Activated naive CD8-positive, alpha-beta T cell (primary cell): ENCODE measurements around the gene MOV10L1.

Experiments
- H3K27ac Mint-ChIP-seq: one replicate; pipeline ENCODE4 v1.8.0; 2021; ENCODE audit warnings: mixed read lengths
- H3K27me3 Mint-ChIP-seq: one replicate; pipeline ENCODE4 v1.8.0; 2021; ENCODE audit warnings: mixed read lengths
- H3K36me3 Mint-ChIP-seq: one replicate; pipeline ENCODE4 v1.8.0; 2021; ENCODE audit warnings: mixed read lengths
- H3K4me1 Mint-ChIP-seq: one replicate; pipeline ENCODE4 v1.8.0; 2021; ENCODE audit warnings: low read depth, mixed read lengths
- H3K4me3 Mint-ChIP-seq: one replicate; pipeline ENCODE4 v1.8.0; 2021; ENCODE audit warnings: mild to moderate bottlenecking, mixed read lengths
- H3K9me3 Mint-ChIP-seq: one replicate; pipeline ENCODE4 v1.8.0; 2021; ENCODE audit warnings: low read depth, mixed read lengths

MOV10L1 gene

GRCh38 chr22:50205781-50206569, 116.2 kb downstream of the MOV10L1 start:
- Mint-ChIP-seq H3K9me3 (no peaks in the 10 kb centered on the region), H3K4me3 (no peak overlapping the region), H3K4me1 (peaks cover 29% of the 10 kb centered on the region), H3K27ac (no peak overlapping the region), H3K36me3 (no peaks in the 10 kb centered on the region), H3K27me3 (no peaks in the 10 kb centered on the region)

- peaks cover 33% of the 10 kb centered on the region for H3K4me1 Mint-ChIP-seq
- H3K4me3 Mint-ChIP-seq, result no peak overlapping the region
- H3K36me3 Mint-ChIP-seq, result no peaks in the 10 kb centered on the region
- H3K27me3 Mint-ChIP-seq, result no peaks in the 10 kb centered on the region
- no peak overlapping the region for H3K27ac Mint-ChIP-seq
- no peaks in the 10 kb centered on the region for H3K9me3 Mint-ChIP-seq
These were observed 116.8 kb downstream of the MOV10L1 start for GRCh38 chr22:50206599-50206998.

- Mint-ChIP-seq H3K4me3 (no peak overlapping the region), H3K36me3 (peaks cover 2% of the 10 kb centered on the region), H3K4me1 (peaks cover 29% of the 10 kb centered on the region), H3K27ac (no peak overlapping the region), H3K9me3 (no peaks in the 10 kb centered on the region), H3K27me3 (no peaks in the 10 kb centered on the region)
These were observed 117.8 kb downstream of the MOV10L1 start for GRCh38 chr22:50207383-50208140.

GRCh38 chr22:50208430-50208938, 118.7 kb downstream of the MOV10L1 start:
- Mint-ChIP-seq H3K9me3 (no peaks in the 10 kb centered on the region), H3K4me3 (no peak overlapping the region), H3K27me3 (no peaks in the 10 kb centered on the region), H3K27ac (no peak overlapping the region), H3K4me1 (peaks cover 29% of the 10 kb centered on the region), H3K36me3 (peaks cover 2% of the 10 kb centered on the region)

GRCh38 chr22:50208939-50209892, 119.4 kb downstream of the MOV10L1 start:
- H3K36me3 Mint-ChIP-seq, result peaks cover 2% of the 10 kb centered on the region
- H3K4me3 Mint-ChIP-seq, result no peak overlapping the region
- no peaks in the 10 kb centered on the region for H3K27me3 Mint-ChIP-seq
- H3K27ac Mint-ChIP-seq, result peak overlapping the region; percentile 85
- H3K9me3 Mint-ChIP-seq, result no peaks in the 10 kb centered on the region
- H3K4me1 Mint-ChIP-seq, result peaks cover 28% of the 10 kb centered on the region

- H3K4me1 Mint-ChIP-seq, result peaks cover 27% of the 10 kb centered on the region
- H3K36me3 Mint-ChIP-seq, result peaks cover 2% of the 10 kb centered on the region
- no peaks in the 10 kb centered on the region for H3K27me3 Mint-ChIP-seq
- peak overlapping the region; percentile 85 for H3K27ac Mint-ChIP-seq
- no peaks in the 10 kb centered on the region for H3K9me3 Mint-ChIP-seq
- H3K4me3 Mint-ChIP-seq, result no peak overlapping the region
These were observed 120.1 kb downstream of the MOV10L1 start for GRCh38 chr22:50209893-50210292.

GRCh38 chr22:50210378-50211139, 120.8 kb downstream of the MOV10L1 start:
- H3K4me3 Mint-ChIP-seq, result no peak overlapping the region
- H3K4me1 Mint-ChIP-seq, result peaks cover 22% of the 10 kb centered on the region
- H3K36me3 Mint-ChIP-seq, result peaks cover 2% of the 10 kb centered on the region
- H3K9me3 Mint-ChIP-seq, result no peaks in the 10 kb centered on the region
- no peaks in the 10 kb centered on the region for H3K27me3 Mint-ChIP-seq
- no peak overlapping the region for H3K27ac Mint-ChIP-seq

- Mint-ChIP-seq H3K36me3 (peaks cover 2% of the 10 kb centered on the region), H3K27ac (no peak overlapping the region), H3K27me3 (no peaks in the 10 kb centered on the region), H3K9me3 (no peaks in the 10 kb centered on the region), H3K4me1 (peaks cover 22% of the 10 kb centered on the region), H3K4me3 (no peak overlapping the region)
These were observed 121.3 kb downstream of the MOV10L1 start for GRCh38 chr22:50211147-50211546.
